Uterus (tissue), 2 donors: ENCODE data around the gene XPA.

Experiments
- CTCF ChIP-seq, 4 experiments: fragments of 200-600 bp in 2 of 4; fragments of 450-650 bp in 2 of 4; sonication (generic) in 2 of 4; IDR thresholded peaks; one replicate each; pipeline ENCODE4 v1.5.1; 2016 to 2019; ENCODE audit warnings: antibody characterized with exemption in 4 of 4, mild to moderate bottlenecking in 2 of 4, moderate library complexity in 1 of 4
- POLR2A ChIP-seq, 2 donors: fragments of 450-650 bp; IDR thresholded peaks; one replicate each; pipeline ENCODE4 v1.6.1; 2016; ENCODE audit warnings: antibody characterized with exemption in 2 of 2, mild to moderate bottlenecking in 1 of 2, moderate library complexity in 1 of 2

- TF ChIP-seq CTCF (IDR thresholded peaks at IDR 0.05) (no peak), POLR2A (IDR thresholded peaks at IDR 0.05) (no peak)
These were observed 40.3 kb upstream of the XPA start for GRCh38 chr9:97737429-97737828.
